Neural cell (in vitro differentiated cells): Measurements from ENCODE around the gene NELFA. TPM values are rescaled to one million over a fixed set of nuclear protein-coding genes. Genes with fewer than 3 reads are reported as not detected.

ENCODE experiments used
- H2AFZ ChIP-seq: fragments of 200-600, 300-800 bp; sonication (generic), shearing (Covaris generic); 2 replicates; pipeline ENCODE4 v1.6.0; 2014; ENCODE audit warnings: low read depth, mild to moderate bottlenecking, antibody characterized with exemption, low read length, moderate library complexity
- H3F3A ChIP-seq: fragments of 200-600 bp; shearing (Covaris generic); 2 replicates; pipeline ENCODE4 v1.6.1; 2016; ENCODE audit warnings: mild to moderate bottlenecking, moderate library complexity, mixed read lengths, antibody characterized with exemption, low read length; ENCODE audit not compliant: insufficient read depth, poor library complexity, severe bottlenecking
- H3K27ac ChIP-seq: fragments of 200-600, 300-800 bp; sonication (generic), shearing (Covaris generic); 2 replicates; pipeline ENCODE4 v1.5.1; 2014; ENCODE audit warnings: mild to moderate bottlenecking, low read length, moderate library complexity
- H3K27me3 ChIP-seq: fragments of 300-800, 200-600 bp; sonication (generic), shearing (Covaris generic); 2 replicates; pipeline ENCODE4 v1.6.0; 2014; ENCODE audit warnings: mild to moderate bottlenecking, low read depth, low read length, moderate library complexity; ENCODE audit not compliant: insufficient read depth
- H3K36me3 ChIP-seq: fragments of 300-800, 200-600 bp; sonication (generic), shearing (Covaris generic); 2 replicates; pipeline ENCODE4 v1.5.1; 2014; ENCODE audit warnings: mild to moderate bottlenecking, antibody characterized with exemption, low read length, moderate library complexity; ENCODE audit not compliant: insufficient read depth
- H3K4me2 ChIP-seq: fragments of 300-800, 200-600 bp; sonication (generic), shearing (Covaris generic); 2 replicates; pipeline ENCODE4 v1.6.0; 2014; ENCODE audit warnings: mild to moderate bottlenecking, low read length
- H3K4me3 ChIP-seq: fragments of 300-800, 200-600 bp; sonication (generic), shearing (Covaris generic); 2 replicates; pipeline ENCODE4 v1.5.1; 2014; ENCODE audit warnings: mild to moderate bottlenecking, low read length, moderate library complexity
- H3K79me2 ChIP-seq: fragments of 200-600 bp; shearing (Covaris generic); replicated peaks from 2 replicates; pipeline ENCODE4 v1.6.0; 2014; ENCODE audit warnings: mild to moderate bottlenecking, low read length, moderate library complexity; ENCODE audit not compliant: insufficient read depth
- H3K9ac ChIP-seq: fragments of 300-800, 200-600 bp; sonication (generic), shearing (Covaris generic); 2 replicates; pipeline ENCODE4 v1.6.1; 2016; ENCODE audit warnings: mild to moderate bottlenecking, low read length, mixed read lengths
- H3K9me2 ChIP-seq: fragments of 200-600 bp; shearing (Covaris generic); 2 replicates; pipeline ENCODE4 v1.6.1; 2016; ENCODE audit warnings: mild to moderate bottlenecking, low read length, mixed read lengths; ENCODE audit not compliant: insufficient read depth
- H3K9me3 ChIP-seq: fragments of 200-600, 300-800 bp; sonication (generic), shearing (Covaris generic); 2 replicates; pipeline ENCODE4 v1.6.1; 2016; ENCODE audit warnings: mild to moderate bottlenecking, mixed run types, low read length, moderate library complexity, mixed read lengths
- H4K20me1 ChIP-seq: fragments of 200-600 bp; shearing (Covaris generic); 2 replicates; pipeline ENCODE4 v1.6.1; 2016; ENCODE audit warnings: mild to moderate bottlenecking, mixed run types; ENCODE audit not compliant: insufficient read depth
- CTCF ChIP-seq: fragments of 450-650 bp; IDR thresholded peaks from 2 replicates; pipeline ENCODE4 v1.5.1; 2014; ENCODE audit warnings: antibody characterized with exemption, mild to moderate bottlenecking, moderate library complexity; ENCODE audit not compliant: poor library complexity, severe bottlenecking
- EP300 ChIP-seq: fragments of 450-650 bp; conservative IDR thresholded peaks from 2 replicates; pipeline ENCODE4 v1.6.1; 2014; ENCODE audit warnings: antibody characterized with exemption, mild to moderate bottlenecking, moderate library complexity; ENCODE audit not compliant: poor library complexity, severe bottlenecking
- EZH2 ChIP-seq: fragments of 200-600, 300-800 bp; shearing (Covaris generic), sonication (generic); IDR thresholded peaks from 2 replicates; pipeline ENCODE4 v1.6.1; 2014; ENCODE audit warnings: antibody characterized with exemption, low read length, borderline replicate concordance, mild to moderate bottlenecking; ENCODE audit not compliant: insufficient read depth, poor library complexity, severe bottlenecking
- MXI1 ChIP-seq: fragments of 450-650 bp; conservative IDR thresholded peaks from 2 replicates; pipeline ENCODE4 v1.6.1; 2014; ENCODE audit warnings: antibody characterized with exemption, mild to moderate bottlenecking; ENCODE audit not compliant: poor library complexity, severe bottlenecking
- RAD21 ChIP-seq: fragments of 450-650 bp; conservative IDR thresholded peaks from 2 replicates; pipeline ENCODE4 v1.6.1; 2014; ENCODE audit warnings: antibody characterized with exemption, mild to moderate bottlenecking, moderate library complexity
- REST ChIP-seq: IDR thresholded peaks from 2 replicates; pipeline ENCODE4 v1.6.1; 2012; ENCODE audit warnings: borderline replicate concordance
- TAF1 ChIP-seq: IDR thresholded peaks from 2 replicates; pipeline ENCODE4 v1.6.1; 2012; ENCODE audit warnings: low read depth
- polyA plus RNA-seq: library from polyadenylated mRNA; depleted of rRNA; stranded (reverse); fragments of >200 nt; gene quantifications from 2 replicates; pipeline ENCODE4 v1.2.3, GENCODE V29; 2014
- small RNA-seq, 3 experiments: library from RNA; depleted of rRNA; stranded (forward); fragments of <200 nt; gene quantifications; one replicate each; pipeline ENCODE3, GENCODE V24; 2012

The NELFA gene
- polyA plus RNA-seq, 1 donor from 2014 or later, result 40.5 TPM

- H3K36me3 ChIP-seq, result no peaks in the 10 kb centered on the region
- no peak overlapping the region for H3K4me3 ChIP-seq
- no peaks in the 10 kb centered on the region for H3K9me3 ChIP-seq
- H3K9me2 ChIP-seq, result no peaks in the 10 kb centered on the region
- H3K4me2 ChIP-seq, result no peak overlapping the region
- H2AFZ ChIP-seq, result no peak overlapping the region
- no peaks in the 10 kb centered on the region for H3K27me3 ChIP-seq
- no peaks in the 10 kb centered on the region for H3K79me2 ChIP-seq
- no peaks in the 10 kb centered on the region for H3F3A ChIP-seq
- H3K9ac ChIP-seq, result no peak overlapping the region
- no peak overlapping the region for H3K27ac ChIP-seq
- TF ChIP-seq EZH2 (no peak), REST (no peak), RAD21 (no peak), MXI1 (no peak), EP300 (no peak)
- no peaks in the 10 kb centered on the region for H4K20me1 ChIP-seq
These were observed 75.1 kb downstream of the NELFA start for GRCh38 chr4:1933700-1934099.

DNA sequence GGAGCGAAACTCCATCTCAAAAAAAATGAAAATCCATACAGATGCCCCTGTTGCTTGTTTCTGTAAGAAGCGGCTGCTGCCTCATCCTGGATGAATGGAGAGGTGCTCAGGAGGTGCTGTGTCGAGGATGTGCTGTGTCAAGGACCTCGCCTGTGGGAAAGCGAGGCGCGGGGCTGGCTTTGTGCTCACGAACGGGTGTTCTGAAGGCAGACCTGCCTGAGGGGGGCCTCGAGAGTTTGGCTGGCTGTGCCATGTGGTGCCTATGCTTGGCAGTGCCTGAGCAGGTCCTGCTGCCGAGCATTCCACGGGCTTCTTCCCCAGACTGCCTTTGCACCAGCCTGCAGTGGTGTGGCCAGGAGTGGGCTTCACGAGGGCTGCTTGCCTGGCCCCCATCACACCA is 76.0 kb downstream of the NELFA start:
- Histone ChIP-seq H3K27ac (no peak overlapping the region), H3K27me3 (no peaks in the 10 kb centered on the region), H3K9me2 (no peaks in the 10 kb centered on the region), H3K79me2 (no peaks in the 10 kb centered on the region), H3K4me3 (no peak overlapping the region), H3F3A (no peaks in the 10 kb centered on the region), H3K4me2 (no peak overlapping the region), H3K36me3 (no peaks in the 10 kb centered on the region), H3K9me3 (no peaks in the 10 kb centered on the region), H3K9ac (no peak overlapping the region), H2AFZ (no peak overlapping the region), H4K20me1 (no peaks in the 10 kb centered on the region)
- no peak for TF ChIP-seq MXI1
- TF ChIP-seq TAF1, result no peak
- TF ChIP-seq EP300, result no peak
- no peak for TF ChIP-seq CTCF
- no peak for TF ChIP-seq REST
- TF ChIP-seq RAD21, result no peak

Small RNA genes lying within 50 kb of the gene (small RNA-seq; reads per million reads assigned to genes)
- 581 to 1,631 (median 1,303) reads per million in 3 experiments for gene SCARNA22

Other genes starting within 250 kb of the NELFA start
- gene FGFR3, start 215.7 kb downstream of the NELFA start, polyA plus RNA-seq, result 0.48 and 0.54 TPM in 2 replicates
- 38.9 and 41.7 TPM in 2 replicates for gene LETM1, start 152.8 kb downstream of the NELFA start, polyA plus RNA-seq
- 51.6 and 52.3 TPM in 2 replicates for gene NSD2, start 137.6 kb downstream of the NELFA start, polyA plus RNA-seq
- 12.6 and 15.4 TPM in 2 replicates for gene NAT8L, start 50.4 kb upstream of the NELFA start, polyA plus RNA-seq
- gene HAUS3, start 233.1 kb upstream of the NELFA start, polyA plus RNA-seq, result 29.0 and 34.2 TPM in 2 replicates
- gene POLN, start 233.1 kb upstream of the NELFA start, polyA plus RNA-seq, result 0.76 and 1.1 TPM in 2 replicates